Loucy (cell line): ENCODE results near the gene NFIX.

Experiments used
- EZH2phosphoT487 ChIP-seq: fragments of 200-600 bp; IDR thresholded peaks from 2 replicates; pipeline ENCODE4 v1.6.1; 2018; ENCODE audit warnings: antibody characterized with exemption, mild to moderate bottlenecking, moderate library complexity, borderline replicate concordance
- TF ChIP-seq, protein P1 (sequence below): fragments of 200-600 bp; sonication (generic); conservative IDR thresholded peaks from 2 replicates; pipeline ENCODE4 v1.5.1; 2014; ENCODE audit warnings: mild to moderate bottlenecking, antibody characterized with exemption, low read length

DNA sequence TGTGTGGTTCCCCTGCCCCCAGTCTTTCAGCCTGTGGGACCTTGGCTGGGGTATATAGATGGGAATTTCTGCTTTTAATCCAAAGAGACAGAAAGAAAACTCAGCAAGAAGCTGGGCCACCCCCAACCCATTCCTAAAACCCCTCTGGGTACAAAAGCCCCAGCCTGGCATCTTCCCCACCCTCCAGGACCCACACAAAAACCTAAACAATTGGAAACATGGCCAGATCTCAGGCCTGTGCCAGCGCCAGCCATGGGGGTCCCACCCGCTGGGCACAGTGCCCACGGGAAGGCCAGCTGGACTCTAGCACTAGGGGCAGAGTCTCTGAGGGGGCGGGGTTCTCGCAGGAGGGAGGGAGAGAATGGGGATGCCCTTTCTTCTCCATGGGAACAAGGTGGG is 98.8 kb downstream of the NFIX start:
- TF ChIP-seq, protein P1, sequence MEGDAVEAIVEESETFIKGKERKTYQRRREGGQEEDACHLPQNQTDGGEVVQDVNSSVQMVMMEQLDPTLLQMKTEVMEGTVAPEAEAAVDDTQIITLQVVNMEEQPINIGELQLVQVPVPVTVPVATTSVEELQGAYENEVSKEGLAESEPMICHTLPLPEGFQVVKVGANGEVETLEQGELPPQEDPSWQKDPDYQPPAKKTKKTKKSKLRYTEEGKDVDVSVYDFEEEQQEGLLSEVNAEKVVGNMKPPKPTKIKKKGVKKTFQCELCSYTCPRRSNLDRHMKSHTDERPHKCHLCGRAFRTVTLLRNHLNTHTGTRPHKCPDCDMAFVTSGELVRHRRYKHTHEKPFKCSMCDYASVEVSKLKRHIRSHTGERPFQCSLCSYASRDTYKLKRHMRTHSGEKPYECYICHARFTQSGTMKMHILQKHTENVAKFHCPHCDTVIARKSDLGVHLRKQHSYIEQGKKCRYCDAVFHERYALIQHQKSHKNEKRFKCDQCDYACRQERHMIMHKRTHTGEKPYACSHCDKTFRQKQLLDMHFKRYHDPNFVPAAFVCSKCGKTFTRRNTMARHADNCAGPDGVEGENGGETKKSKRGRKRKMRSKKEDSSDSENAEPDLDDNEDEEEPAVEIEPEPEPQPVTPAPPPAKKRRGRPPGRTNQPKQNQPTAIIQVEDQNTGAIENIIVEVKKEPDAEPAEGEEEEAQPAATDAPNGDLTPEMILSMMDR: no peak
- no peak for TF ChIP-seq EZH2phosphoT487
